ENCODE measurements around the gene ARHGEF28.

ARHGEF28 gene

DNA sequence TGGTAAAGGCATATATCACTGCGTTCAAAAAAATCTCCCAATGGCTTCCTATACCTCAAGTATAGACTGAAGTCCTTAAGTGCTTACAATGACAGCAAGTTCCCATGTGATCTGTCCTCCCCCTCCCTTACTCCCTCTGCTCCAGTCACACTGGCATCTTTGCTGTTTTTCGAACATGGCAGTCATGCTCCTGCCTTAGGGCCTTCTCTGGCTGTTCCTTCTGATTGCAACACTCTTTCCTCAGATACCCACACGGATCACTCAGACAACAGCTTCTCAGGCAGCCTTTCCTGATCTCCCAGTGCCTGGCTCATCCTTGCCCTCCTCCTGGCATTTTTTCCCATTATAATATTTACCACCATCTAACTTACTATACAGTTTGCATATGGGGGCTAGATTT lies 232.8 kb downstream of the ARHGEF28 start:
- no peak overlapping the region for H2BK12ac ChIP-seq (ENCODE audit: low read length)
- H3K9me3 ChIP-seq (ENCODE audit: insufficient read depth, low read depth, low read length), result no peaks in the 10 kb centered on the region
- H2AFZ ChIP-seq (ENCODE audit: insufficient read depth, low read length, poor library complexity), result no peak overlapping the region
- H3K4me2 ChIP-seq (ENCODE audit: low read length), result no peak overlapping the region
- no peak overlapping the region for H2BK120ac ChIP-seq (ENCODE audit: insufficient read depth, low read length, poor library complexity)
- no peak overlapping the region for H2AK5ac ChIP-seq (ENCODE audit: low read length)
- no peaks in the 10 kb centered on the region for H3K36me3 ChIP-seq (ENCODE audit: control insufficient read depth in 1 of 2, insufficient read depth in 2 of 2, low read length in 2 of 2)
- H4K12ac ChIP-seq (ENCODE audit: low read depth, low read length), result no peak overlapping the region
- DNase-seq, result peak in 1 of 2 donors; percentile 42
- no peak overlapping the region for H3K4ac ChIP-seq (ENCODE audit: low read depth, low read length)
- H3K79me2 ChIP-seq (ENCODE audit: control insufficient read depth, insufficient read depth, low read length, poor library complexity), result no peaks in the 10 kb centered on the region
- no peak overlapping the region for H3K4me3 ChIP-seq (ENCODE audit: low read depth, low read length)
- H4K8ac ChIP-seq (ENCODE audit: low read depth, low read length), result no peak overlapping the region
- no peak overlapping the region for H3K9ac ChIP-seq (ENCODE audit: low read length)
- H3K4me1 ChIP-seq (ENCODE audit: control insufficient read depth in 1 of 2, insufficient read depth in 2 of 2, low read length in 2 of 2), result no peaks in the 10 kb centered on the region
- WGBS (ENCODE audit: extremely low coverage, insufficient coverage, insufficient read length), result no CpG with 5 or more reads among the region's 3 CpGs
- H4K91ac ChIP-seq (ENCODE audit: low read depth, low read length), result no peak overlapping the region
- no peak overlapping the region for H3K23ac ChIP-seq (ENCODE audit: low read length)
- no peak overlapping the region for H3K18ac ChIP-seq (ENCODE audit: low read length)
- H3K27ac ChIP-seq (ENCODE audit: low read depth, low read length), result no peak overlapping the region
- no peaks in the 10 kb centered on the region for H3K27me3 ChIP-seq (ENCODE audit: insufficient read depth, low read length)
- H2BK5ac ChIP-seq (ENCODE audit: low read depth, low read length, poor library complexity), result no peak overlapping the region
- no peaks in the 10 kb centered on the region for H3K79me1 ChIP-seq (ENCODE audit: low read length)
- no peak overlapping the region for H3K14ac ChIP-seq (ENCODE audit: low read length)

DNA sequence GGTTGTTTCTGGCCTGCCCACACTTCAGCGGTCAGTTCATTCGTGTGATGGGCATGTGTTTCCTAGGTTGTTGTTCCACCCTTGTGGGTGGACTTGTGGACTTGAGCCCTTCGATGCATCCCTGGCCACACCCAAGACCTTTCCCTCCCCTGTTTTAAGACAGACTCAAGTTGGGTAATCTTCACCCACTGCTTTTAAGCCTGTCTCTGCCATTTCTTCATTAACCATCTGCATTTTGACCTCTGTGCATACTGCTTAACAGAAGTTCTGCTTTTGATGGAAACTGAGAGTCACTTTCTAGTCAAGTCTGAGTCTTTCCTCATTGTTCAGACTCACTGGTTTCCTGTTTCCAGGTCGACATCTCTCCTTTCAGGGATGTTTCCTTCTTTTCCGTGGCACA lies 233.7 kb downstream of the ARHGEF28 start:
- no CpG with 5 or more reads among the region's 5 CpGs for WGBS (ENCODE audit: extremely low coverage, insufficient coverage, insufficient read length)
- H4K8ac ChIP-seq (ENCODE audit: low read depth, low read length), result no peak overlapping the region
- H2BK5ac ChIP-seq (ENCODE audit: low read depth, low read length, poor library complexity), result no peak overlapping the region
- no peak overlapping the region for H3K9ac ChIP-seq (ENCODE audit: low read length)
- no peaks in the 10 kb centered on the region for H3K4me1 ChIP-seq (ENCODE audit: control insufficient read depth in 1 of 2, insufficient read depth in 2 of 2, low read length in 2 of 2)
- no peak overlapping the region for H3K18ac ChIP-seq (ENCODE audit: low read length)
- no peaks in the 10 kb centered on the region for H3K9me3 ChIP-seq (ENCODE audit: insufficient read depth, low read depth, low read length)
- no peaks in the 10 kb centered on the region for H3K27me3 ChIP-seq (ENCODE audit: insufficient read depth, low read length)
- no peak overlapping the region for H2BK120ac ChIP-seq (ENCODE audit: insufficient read depth, low read length, poor library complexity)
- H3K4ac ChIP-seq (ENCODE audit: low read depth, low read length), result no peak overlapping the region
- no peak overlapping the region for H4K12ac ChIP-seq (ENCODE audit: low read depth, low read length)
- H3K79me1 ChIP-seq (ENCODE audit: low read length), result no peaks in the 10 kb centered on the region
- H2AFZ ChIP-seq (ENCODE audit: insufficient read depth, low read length, poor library complexity), result no peak overlapping the region
- no peak overlapping the region for H3K23ac ChIP-seq (ENCODE audit: low read length)
- H2BK12ac ChIP-seq (ENCODE audit: low read length), result no peak overlapping the region
- H3K4me2 ChIP-seq (ENCODE audit: low read length), result no peak overlapping the region
- no peak overlapping the region for H2AK5ac ChIP-seq (ENCODE audit: low read length)
- no peaks in the 10 kb centered on the region for H3K36me3 ChIP-seq (ENCODE audit: control insufficient read depth in 1 of 2, insufficient read depth in 2 of 2, low read length in 2 of 2)
- peak in 1 of 2 donors; percentile 8 for DNase-seq
- no peak overlapping the region for H3K27ac ChIP-seq (ENCODE audit: low read depth, low read length)
- H4K91ac ChIP-seq (ENCODE audit: low read depth, low read length), result no peak overlapping the region
- no peak overlapping the region for H3K4me3 ChIP-seq (ENCODE audit: low read depth, low read length)
- no peak overlapping the region for H3K14ac ChIP-seq (ENCODE audit: low read length)
- no peaks in the 10 kb centered on the region for H3K79me2 ChIP-seq (ENCODE audit: control insufficient read depth, insufficient read depth, low read length, poor library complexity)

DNA sequence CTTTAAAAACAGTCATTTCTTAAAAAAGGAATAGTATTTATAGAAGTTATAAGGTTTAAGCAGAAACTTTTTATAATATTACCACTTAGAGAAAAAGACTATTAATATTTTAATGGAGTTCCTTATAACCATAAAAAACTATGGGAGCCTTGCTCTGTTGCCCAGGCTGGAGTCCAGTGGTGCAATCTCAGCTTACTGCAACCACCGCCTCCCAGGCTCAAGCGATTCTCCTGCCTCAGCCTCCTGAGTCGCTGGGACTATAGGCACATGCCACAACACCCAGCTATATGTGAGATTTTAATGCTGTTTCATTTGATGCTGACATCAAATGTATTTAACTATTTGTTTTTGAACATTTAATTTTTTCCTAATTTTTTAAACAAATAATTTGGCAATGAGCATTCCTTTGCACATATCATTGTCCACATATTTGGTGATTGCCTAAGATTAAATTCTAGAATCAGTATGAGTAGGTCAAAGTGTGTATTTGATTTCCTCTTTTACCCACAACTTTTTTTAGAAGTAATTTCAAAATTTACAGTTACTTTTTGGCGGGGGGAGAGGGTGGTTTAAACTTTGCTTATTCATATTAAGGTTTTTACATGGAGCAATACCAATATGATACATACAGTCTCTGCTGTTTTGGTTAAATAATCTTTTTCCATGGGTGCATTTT lies 235.5 kb downstream of the ARHGEF28 start:
- Histone ChIP-seq H3K27me3 (ENCODE audit: insufficient read depth, low read length) (no peaks in the 10 kb centered on the region), H3K18ac (ENCODE audit: low read length) (no peak overlapping the region), H3K79me2 (ENCODE audit: control insufficient read depth, insufficient read depth, low read length, poor library complexity) (no peaks in the 10 kb centered on the region), H3K4ac (ENCODE audit: low read depth, low read length) (no peak overlapping the region), H2AFZ (ENCODE audit: insufficient read depth, low read length, poor library complexity) (no peak overlapping the region), H2BK5ac (ENCODE audit: low read depth, low read length, poor library complexity) (no peak overlapping the region), H3K23ac (ENCODE audit: low read length) (no peak overlapping the region), H4K91ac (ENCODE audit: low read depth, low read length) (no peak overlapping the region), H3K9me3 (ENCODE audit: insufficient read depth, low read depth, low read length) (no peaks in the 10 kb centered on the region), H3K79me1 (ENCODE audit: low read length) (no peaks in the 10 kb centered on the region), H3K27ac (ENCODE audit: low read depth, low read length) (no peak overlapping the region), H3K4me3 (ENCODE audit: low read depth, low read length) (no peak overlapping the region), H3K14ac (ENCODE audit: low read length) (no peak overlapping the region), H4K8ac (ENCODE audit: low read depth, low read length) (no peak overlapping the region), H3K4me1 (ENCODE audit: control insufficient read depth in 1 of 2, insufficient read depth in 2 of 2, low read length in 2 of 2) (no peaks in the 10 kb centered on the region), H2AK5ac (ENCODE audit: low read length) (no peak overlapping the region), H2BK12ac (ENCODE audit: low read length) (no peak overlapping the region), H2BK120ac (ENCODE audit: insufficient read depth, low read length, poor library complexity) (no peak overlapping the region), H3K9ac (ENCODE audit: low read length) (no peak overlapping the region), H3K4me2 (ENCODE audit: low read length) (no peak overlapping the region), H3K36me3 (ENCODE audit: control insufficient read depth in 1 of 2, insufficient read depth in 2 of 2, low read length in 2 of 2) (no peaks in the 10 kb centered on the region), H4K12ac (ENCODE audit: low read depth, low read length) (no peak overlapping the region)
- no CpG with 5 or more reads among the region's 4 CpGs for WGBS (ENCODE audit: extremely low coverage, insufficient coverage, insufficient read length)
- peak in 1 of 2 donors; percentile 27 for DNase-seq

DNA sequence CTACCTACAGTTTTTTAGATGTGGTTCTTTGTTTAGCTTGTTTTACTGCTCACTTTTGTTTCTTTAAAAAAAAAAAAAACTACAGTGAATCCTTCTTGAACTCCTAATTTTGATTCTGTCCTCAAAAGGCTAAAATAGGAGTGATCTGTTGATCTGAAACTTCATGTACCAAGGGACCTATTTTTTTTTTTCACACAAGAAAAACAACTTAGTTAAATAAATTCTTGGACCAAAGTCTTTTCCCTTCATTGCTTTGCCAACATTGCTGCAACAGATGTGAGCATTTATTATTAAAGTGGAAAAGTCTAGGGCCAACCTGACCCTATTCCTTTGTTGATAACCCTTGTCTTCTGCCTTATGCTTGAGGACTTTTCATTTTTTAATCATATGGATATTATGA lies 236.8 kb downstream of the ARHGEF28 start:
- H3K14ac ChIP-seq (ENCODE audit: low read length), result no peak overlapping the region
- no peak overlapping the region for H4K12ac ChIP-seq (ENCODE audit: low read depth, low read length)
- H3K79me2 ChIP-seq (ENCODE audit: control insufficient read depth, insufficient read depth, low read length, poor library complexity), result no peaks in the 10 kb centered on the region
- H3K27ac ChIP-seq (ENCODE audit: low read depth, low read length), result no peak overlapping the region
- no peak overlapping the region for H2AFZ ChIP-seq (ENCODE audit: insufficient read depth, low read length, poor library complexity)
- no peak overlapping the region for H3K4me3 ChIP-seq (ENCODE audit: low read depth, low read length)
- H3K36me3 ChIP-seq (ENCODE audit: control insufficient read depth in 1 of 2, insufficient read depth in 2 of 2, low read length in 2 of 2), result no peaks in the 10 kb centered on the region
- no peak overlapping the region for H4K91ac ChIP-seq (ENCODE audit: low read depth, low read length)
- H3K27me3 ChIP-seq (ENCODE audit: insufficient read depth, low read length), result no peaks in the 10 kb centered on the region
- no peak overlapping the region for H3K9ac ChIP-seq (ENCODE audit: low read length)
- no peak overlapping the region for H3K18ac ChIP-seq (ENCODE audit: low read length)
- no peak overlapping the region for H3K23ac ChIP-seq (ENCODE audit: low read length)
- H4K8ac ChIP-seq (ENCODE audit: low read depth, low read length), result no peak overlapping the region
- H3K4ac ChIP-seq (ENCODE audit: low read depth, low read length), result no peak overlapping the region
- H2BK120ac ChIP-seq (ENCODE audit: insufficient read depth, low read length, poor library complexity), result no peak overlapping the region
- no peaks in the 10 kb centered on the region for H3K4me1 ChIP-seq (ENCODE audit: control insufficient read depth in 1 of 2, insufficient read depth in 2 of 2, low read length in 2 of 2)
- no peak overlapping the region for H2BK12ac ChIP-seq (ENCODE audit: low read length)
- no peak overlapping the region for H2BK5ac ChIP-seq (ENCODE audit: low read depth, low read length, poor library complexity)
- no peak for DNase-seq
- H2AK5ac ChIP-seq (ENCODE audit: low read length), result no peak overlapping the region
- no peaks in the 10 kb centered on the region for H3K9me3 ChIP-seq (ENCODE audit: insufficient read depth, low read depth, low read length)
- H3K4me2 ChIP-seq (ENCODE audit: low read length), result no peak overlapping the region
- H3K79me1 ChIP-seq (ENCODE audit: low read length), result no peaks in the 10 kb centered on the region

Measured in trophoblast cell (in vitro differentiated cells and primary cell).